Type B pancreatic cell (in vitro differentiated cells): Measurements from ENCODE around the gene BTBD17. TPM values are rescaled to one million over a fixed set of nuclear protein-coding genes. Genes with fewer than 3 reads are reported as not detected.

Source experiments
- DNase-seq: peaks from one replicate; pipeline ENCODE4 v3.0.0; 2021; ENCODE audit warnings: mixed read lengths; ENCODE audit not compliant: unreplicated experiment; ENCODE audit errors: extremely low spot score
- H3K27ac Mint-ChIP-seq: 2 replicates; pipeline ENCODE4 v1.8.0; 2021; ENCODE audit warnings: mild to moderate bottlenecking, mixed read lengths
- H3K27me3 Mint-ChIP-seq: 2 replicates; pipeline ENCODE4 v1.8.0; 2021; ENCODE audit warnings: mixed read lengths
- H3K36me3 Mint-ChIP-seq: 2 replicates; pipeline ENCODE4 v1.8.0; 2021; ENCODE audit warnings: mixed read lengths
- H3K4me1 Mint-ChIP-seq: one replicate; pipeline ENCODE4 v1.8.0; 2021; ENCODE audit warnings: mixed read lengths; ENCODE audit not compliant: unreplicated experiment
- H3K4me3 Mint-ChIP-seq: 2 replicates; pipeline ENCODE4 v1.8.0; 2021; ENCODE audit warnings: mild to moderate bottlenecking, mixed read lengths
- H3K9me3 Mint-ChIP-seq: 2 replicates; pipeline ENCODE4 v1.8.0; 2021; ENCODE audit warnings: mixed read lengths
- total RNA-seq: library from RNA; stranded (reverse); gene quantifications from 2 replicates; pipeline ENCODE4 v1.2.1, GENCODE V29; 2021; ENCODE audit warnings: low replicate concordance
- TF ChIP-seq, protein P1 (sequence below): fragments of 200-600 bp; sonication (generic); conservative IDR thresholded peaks from 2 replicates; pipeline ENCODE4 v1.5.0; 2021; ENCODE audit warnings: antibody characterized with exemption, mild to moderate bottlenecking

The BTBD17 gene
- total RNA-seq, 1 donor from 2014 or later: 5.2 TPM

- TF ChIP-seq, protein P1, sequence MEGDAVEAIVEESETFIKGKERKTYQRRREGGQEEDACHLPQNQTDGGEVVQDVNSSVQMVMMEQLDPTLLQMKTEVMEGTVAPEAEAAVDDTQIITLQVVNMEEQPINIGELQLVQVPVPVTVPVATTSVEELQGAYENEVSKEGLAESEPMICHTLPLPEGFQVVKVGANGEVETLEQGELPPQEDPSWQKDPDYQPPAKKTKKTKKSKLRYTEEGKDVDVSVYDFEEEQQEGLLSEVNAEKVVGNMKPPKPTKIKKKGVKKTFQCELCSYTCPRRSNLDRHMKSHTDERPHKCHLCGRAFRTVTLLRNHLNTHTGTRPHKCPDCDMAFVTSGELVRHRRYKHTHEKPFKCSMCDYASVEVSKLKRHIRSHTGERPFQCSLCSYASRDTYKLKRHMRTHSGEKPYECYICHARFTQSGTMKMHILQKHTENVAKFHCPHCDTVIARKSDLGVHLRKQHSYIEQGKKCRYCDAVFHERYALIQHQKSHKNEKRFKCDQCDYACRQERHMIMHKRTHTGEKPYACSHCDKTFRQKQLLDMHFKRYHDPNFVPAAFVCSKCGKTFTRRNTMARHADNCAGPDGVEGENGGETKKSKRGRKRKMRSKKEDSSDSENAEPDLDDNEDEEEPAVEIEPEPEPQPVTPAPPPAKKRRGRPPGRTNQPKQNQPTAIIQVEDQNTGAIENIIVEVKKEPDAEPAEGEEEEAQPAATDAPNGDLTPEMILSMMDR: no peak
- Mint-ChIP-seq H3K9me3 (no peaks in the 10 kb centered on the region), H3K27ac (no peak overlapping the region), H3K4me3 (no peak overlapping the region), H3K4me1 (no peaks in the 10 kb centered on the region), H3K36me3 (no peaks in the 10 kb centered on the region), H3K27me3 (peaks cover 84% of the 10 kb centered on the region)
- DNase-seq: no peak
These were observed 11.2 kb downstream of the BTBD17 start for GRCh38 chr17:74350486-74350885.

- Mint-ChIP-seq H3K4me3 (no peak overlapping the region), H3K27ac (no peak overlapping the region), H3K36me3 (no peaks in the 10 kb centered on the region), H3K4me1 (no peaks in the 10 kb centered on the region), H3K9me3 (no peaks in the 10 kb centered on the region), H3K27me3 (peaks cover 71% of the 10 kb centered on the region)
- DNase-seq: no peak
- TF ChIP-seq, protein P1: no peak
These were observed 12.5 kb downstream of the BTBD17 start for GRCh38 chr17:74349120-74349519.

DNA sequence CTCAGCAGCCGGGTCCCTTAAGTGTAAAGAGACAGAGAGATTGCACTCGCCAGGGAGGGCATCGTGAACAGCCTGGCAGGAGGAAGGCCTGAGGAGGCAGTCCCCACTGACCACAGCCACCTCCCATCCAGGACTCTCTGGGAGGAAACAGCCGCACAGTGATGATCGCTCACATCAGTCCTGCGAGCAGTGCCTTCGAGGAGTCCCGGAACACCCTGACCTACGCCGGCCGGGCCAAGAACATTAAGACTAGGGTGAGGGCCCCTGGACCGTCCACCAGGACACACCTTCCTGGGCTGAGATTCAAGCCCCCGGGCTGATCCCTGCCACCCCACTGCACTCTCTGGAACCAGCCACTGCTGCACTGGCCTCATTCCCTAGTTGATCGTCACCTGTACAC is 14.0 kb downstream of the BTBD17 start:
- peaks cover 56% of the 10 kb centered on the region for H3K27me3 Mint-ChIP-seq
- no peaks in the 10 kb centered on the region for H3K36me3 Mint-ChIP-seq
- H3K4me3 Mint-ChIP-seq: no peak overlapping the region
- TF ChIP-seq, protein P1: no peak
- DNase-seq: no peak
- H3K9me3 Mint-ChIP-seq: no peaks in the 10 kb centered on the region
- H3K27ac Mint-ChIP-seq: no peak overlapping the region
- no peaks in the 10 kb centered on the region for H3K4me1 Mint-ChIP-seq

GRCh38 chr17:74345433-74346241 is 16.0 kb downstream of the BTBD17 start:
- no peaks in the 10 kb centered on the region for H3K36me3 Mint-ChIP-seq
- DNase-seq: no peak
- H3K9me3 Mint-ChIP-seq: no peaks in the 10 kb centered on the region
- no peak overlapping the region for H3K27ac Mint-ChIP-seq
- H3K4me1 Mint-ChIP-seq: no peaks in the 10 kb centered on the region
- peaks cover 39% of the 10 kb centered on the region for H3K27me3 Mint-ChIP-seq
- no peak overlapping the region for H3K4me3 Mint-ChIP-seq
- TF ChIP-seq, protein P1: no peak

DNA sequence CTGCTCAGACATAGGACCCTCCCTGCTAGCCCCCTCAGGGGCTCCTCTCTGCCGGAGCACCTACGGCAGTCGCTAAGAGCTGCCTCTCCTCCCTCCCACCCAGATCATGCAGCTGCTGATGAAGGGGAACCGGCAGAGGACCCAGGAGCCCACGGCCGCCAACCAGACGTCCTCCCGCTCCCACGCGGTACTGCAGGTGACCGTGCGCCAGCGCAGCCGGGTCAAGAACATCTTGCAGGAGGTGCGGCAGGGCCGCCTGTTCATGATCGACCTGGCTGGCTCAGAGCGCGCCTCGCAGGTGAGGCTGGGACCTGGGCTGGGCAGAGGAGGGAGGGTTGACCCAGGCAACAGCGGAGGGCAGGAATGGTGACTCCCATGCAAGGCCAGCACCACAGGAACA is 17.0 kb downstream of the BTBD17 start:
- DNase-seq: no peak
- Mint-ChIP-seq H3K27ac (no peak overlapping the region), H3K27me3 (peaks cover 33% of the 10 kb centered on the region), H3K36me3 (no peaks in the 10 kb centered on the region), H3K4me1 (no peaks in the 10 kb centered on the region), H3K9me3 (no peaks in the 10 kb centered on the region), H3K4me3 (no peak overlapping the region)
- TF ChIP-seq, protein P1: no peak
